ENCODE data around the gene SMIM12.

GRCh38 chr1:34847094-34847493, 12.5 kb downstream of the SMIM12 start:
- TF ChIP-seq CTCF (IDR thresholded peaks at IDR 0.05), result no peak
- TF ChIP-seq POLR2A (IDR thresholded peaks at IDR 0.05), result no peak
